Skeletal muscle tissue (tissue), 5 donors: Measurements from ENCODE around the gene BRAT1. TPM values are rescaled to one million over a fixed set of nuclear protein-coding genes. Genes with fewer than 3 reads are reported as not detected.

Experiments used
- H3K27ac ChIP-seq: one replicate; pipeline ENCODE4 v1.7.0; 2013; ENCODE audit warnings: mild to moderate bottlenecking, low read depth, low read length, inconsistent platforms
- H3K27me3 ChIP-seq, 3 donors: one replicate each; pipeline ENCODE4 v1.7.0; 2013; ENCODE audit warnings: low read length in 3 of 3; ENCODE audit not compliant: control insufficient read depth in 3 of 3, insufficient read depth in 3 of 3
- H3K36me3 ChIP-seq, 3 donors: one replicate each; pipeline ENCODE4 v1.7.0; 2013; ENCODE audit warnings: low read length in 3 of 3; ENCODE audit not compliant: control insufficient read depth in 3 of 3, insufficient read depth in 3 of 3
- H3K4me1 ChIP-seq, 3 donors: one replicate each; pipeline ENCODE4 v1.7.0; 2013; ENCODE audit warnings: low read length in 3 of 3, mild to moderate bottlenecking in 3 of 3; ENCODE audit not compliant: control insufficient read depth in 3 of 3, insufficient read depth in 3 of 3
- H3K4me3 ChIP-seq, 3 donors: one replicate each; pipeline ENCODE4 v1.7.0; 2013; ENCODE audit warnings: low read length in 3 of 3
- H3K9ac ChIP-seq, 3 donors: one replicate each; pipeline ENCODE4 v1.7.0; 2013; ENCODE audit warnings: low read length in 3 of 3, mild to moderate bottlenecking in 3 of 3, moderate library complexity in 2 of 3, low read depth in 1 of 3
- H3K9me3 ChIP-seq, 3 donors: one replicate each; pipeline ENCODE4 v1.7.0; 2013; ENCODE audit warnings: low read length in 3 of 3; ENCODE audit not compliant: control insufficient read depth in 3 of 3
- small RNA-seq: library from RNA; depleted of rRNA; stranded (forward); fragments of <200 nt; gene quantifications from one replicate; pipeline ENCODE3, GENCODE V24; 2014
- total RNA-seq: library from RNA; depleted of rRNA; stranded (reverse); fragments of >200 nt; gene quantifications from one replicate; pipeline ENCODE4 v1.2.3, GENCODE V29; 2014
- donor health status: Osteomylitis.

BRAT1 gene
- total RNA-seq, 1 donor from 2014 or later: 18.3 TPM

GRCh38 chr7:2488681-2489080, 66.6 kb downstream of the BRAT1 start:
- Histone ChIP-seq H3K27me3 (peaks cover 4 to 18% (median 14%) of the 10 kb centered on the region in 3 donors), H3K27ac (no peak overlapping the region), H3K9ac (no peak overlapping the region), H3K36me3 (no peaks in the 10 kb centered on the region), H3K4me3 (no peak overlapping the region), H3K4me1 (peaks cover 31 to 38% (median 34%) of the 10 kb centered on the region in 3 donors), H3K9me3 (no peaks in the 10 kb centered on the region)

- Histone ChIP-seq H3K36me3 (no peaks in the 10 kb centered on the region), H3K27ac (no peak overlapping the region)
Observed at GRCh38 chr7:2488272-2488645, 67.1 kb downstream of the BRAT1 start.

More at GRCh38 chr7:2488272-2488645, 67.1 kb downstream of the BRAT1 start:
- Histone ChIP-seq H3K9me3 (no peaks in the 10 kb centered on the region), H3K9ac (no peak overlapping the region), H3K4me3 (no peak overlapping the region), H3K27me3 (peaks cover 3 to 16% (median 11%) of the 10 kb centered on the region in 3 donors), H3K4me1 (peaks cover 31 to 34% (median 32%) of the 10 kb centered on the region in 3 donors)

Small RNAs within 50 kb of the gene (small RNA-seq; reads per million reads assigned to genes)
- gene MIR4648: not detected

Other genes with a start within 250 kb of the BRAT1 start
- gene SNX8, start 241.1 kb downstream of the BRAT1 start, total RNA-seq: 12.5 TPM
- gene EIF3B, start 200.7 kb downstream of the BRAT1 start, total RNA-seq: 120 TPM
- gene CHST12, start 151.9 kb downstream of the BRAT1 start, total RNA-seq: 1.0 TPM
- not detected for gene GRIFIN, start 79.1 kb downstream of the BRAT1 start, total RNA-seq
- gene LFNG, start 35.8 kb downstream of the BRAT1 start, total RNA-seq: 23.0 TPM
- 2.1 TPM for gene IQCE, start 3.5 kb upstream of the BRAT1 start, total RNA-seq
- 18.8 TPM for gene TTYH3, start 76.5 kb upstream of the BRAT1 start, total RNA-seq
- under 0.01 TPM for gene AMZ1, start 132.7 kb upstream of the BRAT1 start, total RNA-seq